ENCODE measurements around the gene RBM38.

RBM38 gene

DNA sequence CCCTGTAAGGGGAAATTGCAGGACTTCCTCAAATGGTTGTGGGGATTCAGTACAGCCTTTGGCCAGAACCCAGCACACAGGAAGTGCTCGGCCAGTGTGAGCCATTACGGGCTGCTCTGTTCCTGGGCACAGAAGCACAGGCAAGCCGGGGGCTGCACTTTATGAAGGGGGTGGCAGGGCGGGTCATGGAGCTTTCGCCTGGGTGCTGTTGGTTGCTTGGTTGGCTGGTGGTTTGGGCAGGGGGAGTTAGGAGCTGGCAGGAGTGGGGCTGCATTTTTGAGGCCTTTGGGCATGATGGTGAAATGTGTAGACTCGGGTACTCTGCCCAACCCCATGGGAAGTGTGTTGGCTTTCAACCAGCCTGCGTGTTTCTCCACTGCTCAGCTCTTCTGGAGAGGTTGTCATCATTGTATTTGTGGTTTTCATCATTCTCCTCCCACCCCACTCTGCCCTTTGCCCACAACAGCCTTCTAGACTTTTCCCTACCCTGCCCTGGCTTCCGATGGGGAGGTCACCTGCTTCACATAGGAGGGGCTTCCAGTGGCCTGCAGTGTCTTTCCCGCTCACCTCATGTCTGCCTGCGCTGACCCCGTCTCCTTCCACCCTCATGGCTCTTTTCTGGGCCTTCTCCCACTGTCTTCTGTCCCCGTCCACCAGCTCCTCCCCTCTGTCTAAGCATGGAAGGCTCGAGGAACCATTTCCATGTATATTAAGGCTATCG lies 16.1 kb upstream of the RBM38 start:
- TF ChIP-seq, protein P1, sequence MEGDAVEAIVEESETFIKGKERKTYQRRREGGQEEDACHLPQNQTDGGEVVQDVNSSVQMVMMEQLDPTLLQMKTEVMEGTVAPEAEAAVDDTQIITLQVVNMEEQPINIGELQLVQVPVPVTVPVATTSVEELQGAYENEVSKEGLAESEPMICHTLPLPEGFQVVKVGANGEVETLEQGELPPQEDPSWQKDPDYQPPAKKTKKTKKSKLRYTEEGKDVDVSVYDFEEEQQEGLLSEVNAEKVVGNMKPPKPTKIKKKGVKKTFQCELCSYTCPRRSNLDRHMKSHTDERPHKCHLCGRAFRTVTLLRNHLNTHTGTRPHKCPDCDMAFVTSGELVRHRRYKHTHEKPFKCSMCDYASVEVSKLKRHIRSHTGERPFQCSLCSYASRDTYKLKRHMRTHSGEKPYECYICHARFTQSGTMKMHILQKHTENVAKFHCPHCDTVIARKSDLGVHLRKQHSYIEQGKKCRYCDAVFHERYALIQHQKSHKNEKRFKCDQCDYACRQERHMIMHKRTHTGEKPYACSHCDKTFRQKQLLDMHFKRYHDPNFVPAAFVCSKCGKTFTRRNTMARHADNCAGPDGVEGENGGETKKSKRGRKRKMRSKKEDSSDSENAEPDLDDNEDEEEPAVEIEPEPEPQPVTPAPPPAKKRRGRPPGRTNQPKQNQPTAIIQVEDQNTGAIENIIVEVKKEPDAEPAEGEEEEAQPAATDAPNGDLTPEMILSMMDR (IDR thresholded peaks at IDR 0.05; ENCODE audit: insufficient read depth, low read depth, low read length, missing control alignments), result no peak
- H3K4me3 ChIP-seq (ENCODE audit: low read length), result no peak overlapping the region
- no peak for DNase-seq (ENCODE audit: low read depth)

DNA sequence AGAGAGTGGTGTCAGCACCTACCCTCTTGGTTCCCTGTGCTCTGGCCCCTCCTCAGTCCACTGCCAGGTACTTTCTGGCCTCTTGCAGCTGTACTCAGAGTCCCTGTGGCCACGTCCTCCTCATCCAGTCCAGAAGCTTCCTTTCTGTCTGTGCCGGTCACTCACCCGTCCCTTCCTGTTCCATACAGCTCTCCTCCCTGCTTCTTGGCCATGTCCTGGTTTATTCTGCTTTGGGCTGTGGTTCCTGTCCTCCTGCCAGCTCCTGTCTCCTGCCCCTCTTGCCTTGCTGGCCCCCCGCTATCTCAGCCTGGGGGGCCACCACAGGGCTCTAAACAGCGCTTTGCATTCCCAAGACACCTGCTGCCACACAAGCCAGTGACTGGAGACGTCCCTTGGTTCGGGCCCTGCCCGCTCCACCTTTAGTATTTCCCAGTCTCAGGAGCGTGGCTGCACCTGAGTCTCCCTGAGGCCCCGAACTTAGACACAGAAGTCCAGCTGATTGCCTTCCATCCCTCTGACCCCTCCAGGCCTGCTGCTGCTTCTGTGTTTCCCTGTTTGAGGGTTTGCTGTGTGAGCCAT lies 15.5 kb upstream of the RBM38 start:
- TF ChIP-seq, protein P1 (IDR thresholded peaks at IDR 0.05; ENCODE audit: insufficient read depth, low read depth, low read length, missing control alignments), result no peak
- no peak for DNase-seq (ENCODE audit: low read depth)
- H3K4me3 ChIP-seq (ENCODE audit: low read length), result no peak overlapping the region

- no peak for DNase-seq (ENCODE audit: low read depth)
Measured at GRCh38 chr20:57377350-57377749, 13.8 kb upstream of the RBM38 start.

DNA sequence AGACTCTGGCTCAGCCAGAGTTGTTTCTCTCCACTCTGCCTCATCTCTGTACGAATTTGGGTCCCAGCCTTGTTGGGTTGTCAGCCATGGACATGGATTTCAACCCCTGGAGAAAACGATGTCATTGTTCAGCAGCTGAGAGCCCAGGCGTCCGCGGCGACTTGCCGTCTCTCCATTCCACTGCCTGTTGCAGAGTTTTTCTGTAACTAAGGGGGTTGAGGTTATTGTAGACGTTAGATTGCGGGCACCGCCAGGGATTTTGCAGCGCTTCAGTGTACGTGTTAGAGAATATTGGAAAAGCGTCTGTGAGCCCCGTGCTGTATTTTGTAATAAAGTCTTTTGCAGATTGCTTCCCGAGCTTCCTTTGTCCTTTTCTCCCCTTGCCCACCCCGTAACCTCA lies 13.1 kb upstream of the RBM38 start:
- no peak overlapping the region for H3K4me3 ChIP-seq (ENCODE audit: low read length)
- no peak for DNase-seq (ENCODE audit: low read depth)
- TF ChIP-seq, protein P1 (IDR thresholded peaks at IDR 0.05; ENCODE audit: insufficient read depth, low read depth, low read length, missing control alignments), result no peak

More at GRCh38 chr20:57377350-57377749, 13.8 kb upstream of the RBM38 start:
- H3K4me3 ChIP-seq (ENCODE audit: low read length), result no peak overlapping the region
- TF ChIP-seq, protein P1 (IDR thresholded peaks at IDR 0.05; ENCODE audit: insufficient read depth, low read depth, low read length, missing control alignments), result no peak

GRCh38 chr20:57378646-57379262 lies 12.4 kb upstream of the RBM38 start:
- H3K4me3 ChIP-seq (ENCODE audit: low read length), result no peak overlapping the region
- TF ChIP-seq, protein P1 (IDR thresholded peaks at IDR 0.05; ENCODE audit: insufficient read depth, low read depth, low read length, missing control alignments), result no peak
- DNase-seq (ENCODE audit: low read depth), result no peak

DNA sequence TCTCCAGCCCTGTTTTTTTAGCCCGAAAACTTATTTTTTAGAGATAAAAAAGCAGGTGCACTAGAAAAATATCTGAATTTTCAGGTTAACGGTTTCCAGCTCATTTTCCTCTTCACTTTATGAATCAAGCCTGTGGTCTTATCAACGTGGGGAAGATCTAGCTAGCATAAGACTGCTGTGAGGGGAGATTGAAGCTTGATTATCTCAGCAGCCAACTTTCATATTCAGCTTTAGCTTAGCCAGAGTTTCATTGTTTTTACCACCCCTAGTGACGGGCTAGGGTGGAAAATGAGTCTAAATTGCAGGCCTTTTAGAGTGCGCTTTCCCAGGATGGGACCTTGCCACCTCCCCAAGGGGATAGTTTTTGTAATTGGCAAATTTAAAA lies 11.9 kb upstream of the RBM38 start:
- H3K4me3 ChIP-seq (ENCODE audit: low read length), result no peak overlapping the region
- no peak for DNase-seq (ENCODE audit: low read depth)
- TF ChIP-seq, protein P1 (IDR thresholded peaks at IDR 0.05; ENCODE audit: insufficient read depth, low read depth, low read length, missing control alignments), result no peak

Measured in epithelial cell of esophagus (primary cell).